CD4-positive, alpha-beta T cell treated with Interferon gamma for 1 hour (primary cell): ENCODE data around the gene KCNAB1.

Experiments
- DNase-seq: peaks from one replicate; pipeline ENCODE4 v3.0.0-alpha.2; 2020

The KCNAB1 gene

DNA sequence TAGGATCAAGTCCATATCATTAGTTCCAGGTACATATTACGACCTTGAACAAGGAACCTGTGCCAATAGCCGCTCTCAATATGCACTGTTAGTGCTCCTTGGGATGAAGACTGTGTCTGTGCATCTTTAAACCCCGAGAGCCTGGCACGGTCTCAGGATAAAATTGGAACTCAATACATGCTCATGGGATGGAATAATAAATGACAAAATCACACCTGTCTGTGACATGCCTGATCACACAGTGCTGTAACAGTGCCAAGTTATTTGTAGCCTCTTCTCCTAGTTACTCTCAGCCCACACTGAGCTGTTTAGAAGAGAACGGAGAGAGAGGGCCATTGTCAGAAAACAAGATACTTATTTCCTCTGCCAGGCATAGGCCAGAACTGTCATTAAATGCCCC lies 352.3 kb downstream of the KCNAB1 start:
- no peak for DNase-seq

- DNase-seq: no peak
Measured at GRCh38 chr3:156473341-156473740, 353.0 kb downstream of the KCNAB1 start.

GRCh38 chr3:156474560-156475389 lies 354.4 kb downstream of the KCNAB1 start:
- DNase-seq: no peak

GRCh38 chr3:156477323-156477722 lies 356.9 kb downstream of the KCNAB1 start:
- DNase-seq: no peak

DNA sequence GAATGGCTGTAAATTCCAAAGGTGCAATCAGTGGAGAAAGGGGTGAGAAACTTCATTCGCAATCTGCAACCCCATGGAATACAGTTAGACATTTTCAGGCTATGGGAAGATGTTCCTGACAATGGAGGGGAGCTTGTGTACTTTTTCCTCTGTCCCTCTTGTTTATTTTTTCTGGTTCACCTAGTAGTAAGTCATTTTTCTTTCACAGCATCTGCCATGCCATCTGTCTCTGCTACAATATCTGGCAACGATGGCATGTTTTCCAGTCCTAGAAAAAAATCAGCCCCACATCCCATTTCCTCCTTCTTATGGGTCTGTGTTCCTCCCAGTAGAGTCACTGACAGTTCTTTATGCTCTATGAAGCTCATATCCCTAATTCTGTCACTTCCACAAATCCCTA lies 358.5 kb downstream of the KCNAB1 start:
- DNase-seq: no peak

- no peak for DNase-seq
Measured at GRCh38 chr3:156479604-156480003, 359.2 kb downstream of the KCNAB1 start.

DNA sequence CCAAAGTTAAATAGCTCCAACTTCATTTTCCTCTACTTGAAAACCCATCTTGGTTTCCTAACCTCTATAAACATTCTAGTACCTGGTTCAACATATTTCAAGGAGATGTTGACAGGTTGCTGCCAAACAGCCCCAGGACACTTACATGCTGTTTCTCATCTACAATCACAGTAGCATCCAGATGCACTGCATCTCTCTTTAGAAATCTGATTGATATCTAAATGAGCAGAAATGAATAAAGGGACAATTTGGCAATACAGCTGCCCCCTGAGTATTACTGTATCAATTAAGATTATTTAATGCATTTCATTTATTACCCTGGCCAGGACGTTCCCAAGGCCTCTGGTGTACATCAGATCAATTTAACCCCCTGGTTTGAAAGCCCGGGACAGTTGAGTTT lies 360.6 kb downstream of the KCNAB1 start:
- DNase-seq: no peak

- DNase-seq: no peak
Measured at GRCh38 chr3:156483002-156483401, 362.6 kb downstream of the KCNAB1 start.

DNA sequence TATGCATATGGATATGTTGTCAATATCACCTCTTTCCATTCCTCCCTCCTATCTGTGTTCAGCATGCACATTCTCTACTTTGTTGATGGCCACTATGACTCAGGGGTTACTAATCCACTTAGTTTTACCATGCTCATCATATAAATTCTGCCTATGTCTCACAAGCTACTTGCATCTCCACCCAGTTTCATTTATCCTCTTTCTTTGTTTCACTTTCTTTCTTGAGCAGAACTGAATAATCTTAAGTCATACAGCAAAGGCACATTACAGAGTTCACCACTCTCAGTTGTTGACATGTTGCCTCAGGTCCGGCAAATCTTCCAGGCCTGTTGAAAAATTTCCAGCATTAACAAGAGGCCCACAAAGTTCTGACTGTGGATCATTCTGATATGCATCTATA lies 363.0 kb downstream of the KCNAB1 start:
- DNase-seq: no peak

DNA sequence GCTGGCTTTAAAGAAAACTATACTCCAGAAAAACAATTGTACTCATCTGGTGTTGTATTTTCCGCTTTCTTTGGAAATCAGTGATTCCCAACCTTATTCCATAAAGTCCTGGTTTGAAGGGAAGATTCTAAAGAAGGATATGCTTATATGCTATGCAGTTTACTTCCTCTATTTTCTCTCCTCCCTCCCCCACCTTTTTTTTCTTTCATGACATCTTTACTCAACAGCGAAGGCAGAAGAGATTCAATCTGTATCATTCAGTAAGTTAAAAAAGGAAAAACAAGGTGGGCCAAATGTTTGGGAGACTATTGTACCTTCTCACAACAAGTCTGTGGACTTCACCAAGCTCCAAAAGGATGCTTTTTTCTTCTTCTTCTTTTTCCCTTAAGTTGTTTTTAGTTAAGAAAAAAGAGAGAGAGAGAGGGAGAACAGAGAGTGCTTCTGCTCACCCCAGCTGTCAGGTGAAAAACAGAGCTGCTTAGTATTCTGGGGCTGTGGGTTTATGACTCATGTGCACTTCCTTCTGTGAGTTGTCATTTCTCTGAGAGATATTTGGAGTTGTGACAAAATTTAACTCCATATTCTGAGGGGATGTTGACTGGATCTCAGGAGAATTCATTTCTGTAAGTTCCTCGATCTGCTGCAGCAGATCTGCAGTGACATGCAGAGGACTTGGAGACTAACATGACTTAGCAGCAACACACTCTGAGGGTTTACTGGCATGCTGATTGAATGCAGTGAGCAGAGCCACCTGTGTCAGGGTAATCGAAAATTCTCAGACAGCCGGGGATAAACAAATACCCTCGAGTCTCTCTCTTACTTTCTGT lies 363.8 kb downstream of the KCNAB1 start:
- peak; percentile 44 for DNase-seq

GRCh38 chr3:156488767-156489166 lies 368.4 kb downstream of the KCNAB1 start:
- no peak for DNase-seq

- DNase-seq: no peak
Measured at GRCh38 chr3:156489462-156489911, 369.1 kb downstream of the KCNAB1 start.

- no peak for DNase-seq
Measured at GRCh38 chr3:156491192-156491591, 370.8 kb downstream of the KCNAB1 start.

DNA sequence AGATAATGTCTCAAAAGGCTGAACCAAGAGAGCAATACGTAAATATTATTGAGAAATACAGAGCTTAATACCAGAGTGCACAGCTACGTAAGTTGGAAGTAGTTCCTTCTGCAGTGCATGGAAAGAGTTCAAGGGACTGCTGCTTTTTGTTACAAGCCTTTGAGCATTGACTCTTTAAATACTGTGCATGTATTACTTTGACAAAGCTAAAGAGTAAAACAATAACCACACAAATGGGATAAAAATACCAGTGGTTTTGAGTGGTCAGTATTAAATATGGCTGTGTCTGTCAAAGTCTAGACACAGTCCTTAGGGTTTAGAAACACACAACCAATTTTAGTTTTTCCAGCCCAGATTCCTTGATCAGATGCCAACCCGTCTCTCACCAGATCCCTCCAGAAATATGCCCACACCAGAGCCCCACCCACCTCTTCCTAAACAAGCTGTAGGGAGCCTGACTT lies 372.5 kb downstream of the KCNAB1 start:
- no peak for DNase-seq

DNA sequence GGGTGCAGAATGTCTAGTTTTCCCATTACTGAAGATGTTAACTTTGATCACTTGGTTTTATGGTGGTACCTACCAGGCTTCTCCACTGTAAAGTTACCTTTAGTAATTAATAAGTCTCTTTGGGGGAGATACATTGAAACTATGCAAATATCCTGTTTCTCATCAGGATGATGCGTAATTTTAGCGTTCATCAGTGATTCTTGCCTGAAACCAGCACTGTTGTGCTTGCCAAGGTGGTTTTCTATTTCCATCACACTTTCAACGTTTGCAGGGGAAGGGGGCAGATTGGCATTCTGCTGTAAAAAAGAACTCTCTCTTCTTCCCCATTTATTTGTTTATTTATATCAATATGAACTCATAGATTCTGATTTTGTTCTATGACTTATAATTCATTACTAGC lies 373.5 kb downstream of the KCNAB1 start:
- no peak for DNase-seq

- DNase-seq: no peak
Measured at GRCh38 chr3:156495816-156496215, 375.4 kb downstream of the KCNAB1 start.

- DNase-seq: no peak
Measured at GRCh38 chr3:156497326-156497725, 376.9 kb downstream of the KCNAB1 start.

DNA sequence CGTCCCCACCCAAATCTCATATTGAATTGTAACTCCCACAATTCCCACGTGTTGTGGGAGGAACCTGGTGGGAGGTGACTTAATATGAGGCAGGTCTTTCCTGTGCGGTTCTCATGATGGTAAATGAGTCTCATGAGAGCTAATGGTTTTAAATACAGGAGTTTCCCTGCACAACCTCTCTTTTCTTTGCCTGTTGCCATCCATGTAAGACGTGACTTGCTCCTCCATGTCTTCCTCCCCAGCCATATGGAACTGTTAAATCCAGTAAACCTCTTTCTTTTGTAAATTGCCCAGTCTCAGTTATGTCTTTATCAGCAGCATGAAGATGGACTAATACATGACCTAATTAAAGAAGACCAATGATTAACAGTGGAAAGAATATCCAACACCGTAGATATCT lies 377.9 kb downstream of the KCNAB1 start:
- DNase-seq: no peak

DNA sequence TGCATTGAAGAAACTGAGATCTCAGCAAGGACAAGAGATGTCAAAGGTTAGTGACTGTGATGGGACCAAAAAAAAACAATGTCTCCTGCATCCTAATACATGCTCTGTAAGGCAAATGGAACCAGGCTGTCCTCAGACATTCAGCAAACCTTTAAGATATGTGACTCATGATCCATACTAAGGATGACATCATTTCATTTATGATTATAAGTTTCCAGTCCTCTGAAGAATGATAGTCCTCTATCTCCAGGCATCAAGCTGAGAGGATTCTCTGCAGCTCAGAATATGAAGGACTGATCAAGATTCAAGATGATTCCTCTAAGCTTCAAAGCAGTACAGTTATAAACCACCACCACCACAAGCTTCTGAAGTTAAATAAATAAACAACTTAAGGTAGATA lies 386.9 kb downstream of the KCNAB1 start:
- no peak for DNase-seq

- no peak for DNase-seq
Measured at GRCh38 chr3:156509189-156510174, 389.1 kb downstream of the KCNAB1 start.

DNA sequence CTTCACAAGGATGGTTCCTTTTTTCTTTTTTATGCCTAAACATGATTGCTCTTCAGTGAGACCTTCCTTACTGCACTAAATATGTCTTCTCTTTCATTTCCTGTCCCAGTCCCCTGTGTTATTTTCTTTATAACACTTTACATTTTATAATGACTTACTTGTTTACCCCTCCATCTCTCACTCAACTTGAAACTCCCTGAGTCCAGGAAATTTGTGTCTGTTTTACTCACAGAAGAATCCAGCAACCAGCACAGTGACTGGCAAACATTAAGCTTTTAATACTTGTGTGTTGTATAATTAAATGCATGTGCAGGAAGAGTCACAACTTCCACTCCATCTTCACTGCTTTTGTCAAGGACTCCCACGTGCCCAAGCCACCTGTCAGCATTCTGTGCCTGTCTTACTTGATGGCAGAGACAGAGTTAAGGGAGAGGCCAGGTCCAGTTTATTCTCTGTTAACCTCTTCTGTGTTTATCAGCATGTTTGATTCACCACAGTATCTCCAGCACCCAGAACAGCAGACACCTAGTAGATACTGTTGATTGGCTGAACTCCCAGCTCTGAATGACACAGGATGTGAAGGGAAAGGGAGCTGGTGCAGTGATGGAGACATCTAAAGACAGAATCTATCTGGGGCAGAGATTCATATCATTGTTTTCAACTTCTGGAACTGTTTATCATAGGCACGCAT lies 391.8 kb downstream of the KCNAB1 start:
- no peak for DNase-seq

- DNase-seq: no peak
Measured at GRCh38 chr3:156513619-156514018, 393.2 kb downstream of the KCNAB1 start.
